WTC11 (cell line): ENCODE data around the gene MRPL37.

Source experiments
- ATF6 ChIP-seq: sonication (generic); formaldehyde crosslinking; IDR thresholded peaks from 2 replicates; pipeline ENCODE4 v1.8.1; 2023; ENCODE audit warnings: mild to moderate bottlenecking, missing genetic modification reagents
- TF ChIP-seq, protein P1 (sequence below): sonication (generic); formaldehyde crosslinking; IDR thresholded peaks from 2 replicates; pipeline ENCODE4 v1.8.1; 2022; ENCODE audit warnings: mild to moderate bottlenecking, missing genetic modification reagents, moderate library complexity, borderline replicate concordance

GRCh38 chr1:54239035-54239383, 39.0 kb downstream of the MRPL37 start:
- TF ChIP-seq, protein P1, sequence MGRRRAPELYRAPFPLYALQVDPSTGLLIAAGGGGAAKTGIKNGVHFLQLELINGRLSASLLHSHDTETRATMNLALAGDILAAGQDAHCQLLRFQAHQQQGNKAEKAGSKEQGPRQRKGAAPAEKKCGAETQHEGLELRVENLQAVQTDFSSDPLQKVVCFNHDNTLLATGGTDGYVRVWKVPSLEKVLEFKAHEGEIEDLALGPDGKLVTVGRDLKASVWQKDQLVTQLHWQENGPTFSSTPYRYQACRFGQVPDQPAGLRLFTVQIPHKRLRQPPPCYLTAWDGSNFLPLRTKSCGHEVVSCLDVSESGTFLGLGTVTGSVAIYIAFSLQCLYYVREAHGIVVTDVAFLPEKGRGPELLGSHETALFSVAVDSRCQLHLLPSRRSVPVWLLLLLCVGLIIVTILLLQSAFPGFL (CRISPR knock-in tag), result no peak
- no peak for TF ChIP-seq ATF6 (CRISPR knock-in tag)
